Osteocyte (in vitro differentiated cells): ENCODE data around the gene LRRC2. TPM values are rescaled to one million over a fixed set of nuclear protein-coding genes. Genes with fewer than 3 reads are reported as not detected.
A peak's percentile ranks its signal among the peaks of the same experiment; 100 is the strongest.

ENCODE experiments used
- DNase-seq: peaks from one replicate; pipeline ENCODE4 v3.0.0; 2021; ENCODE audit warnings: mixed read lengths; ENCODE audit not compliant: unreplicated experiment; ENCODE audit errors: extremely low spot score
- H3K27ac Mint-ChIP-seq: one replicate; pipeline ENCODE4 v1.8.0; 2021; ENCODE audit warnings: mild to moderate bottlenecking, mixed read lengths; ENCODE audit not compliant: unreplicated experiment
- H3K27me3 Mint-ChIP-seq: one replicate; pipeline ENCODE4 v1.8.0; 2021; ENCODE audit warnings: mixed read lengths; ENCODE audit not compliant: unreplicated experiment
- H3K36me3 Mint-ChIP-seq: one replicate; pipeline ENCODE4 v1.8.0; 2021; ENCODE audit warnings: mixed read lengths; ENCODE audit not compliant: unreplicated experiment
- H3K4me1 Mint-ChIP-seq: one replicate; pipeline ENCODE4 v1.8.0; 2021; ENCODE audit warnings: mixed read lengths; ENCODE audit not compliant: unreplicated experiment
- H3K4me3 Mint-ChIP-seq: one replicate; pipeline ENCODE4 v1.8.0; 2021; ENCODE audit warnings: mild to moderate bottlenecking, moderate library complexity, mixed read lengths; ENCODE audit not compliant: unreplicated experiment
- H3K9me3 Mint-ChIP-seq: one replicate; pipeline ENCODE4 v1.8.0; 2021; ENCODE audit warnings: mixed read lengths; ENCODE audit not compliant: unreplicated experiment
- long read RNA-seq: library from polyadenylated mRNA; unstranded; transcript quantifications from one replicate; pipeline ENCODE4 v2.0.0, GENCODE V29; 2021
- total RNA-seq: library from RNA; stranded (reverse); gene quantifications from 2 replicates; pipeline ENCODE4 v1.2.1, GENCODE V29; 2021
- TF ChIP-seq, protein P1 (sequence below): fragments of 200-600 bp; sonication (generic); IDR thresholded peaks from 2 replicates; pipeline ENCODE4 v1.5.0; 2021; ENCODE audit warnings: antibody characterized with exemption, mild to moderate bottlenecking, moderate library complexity

The LRRC2 gene
- total RNA-seq, result 1.2 and 1.5 TPM in 2 replicates
- long read RNA-seq, full-length matches to known transcripts, result 9 of 11 reads
- long read RNA-seq, partial matches to known transcripts, result 0 of 11 reads
- long read RNA-seq, other reads (novel, unspliced or antisense), result 2 of 11 reads

DNA sequence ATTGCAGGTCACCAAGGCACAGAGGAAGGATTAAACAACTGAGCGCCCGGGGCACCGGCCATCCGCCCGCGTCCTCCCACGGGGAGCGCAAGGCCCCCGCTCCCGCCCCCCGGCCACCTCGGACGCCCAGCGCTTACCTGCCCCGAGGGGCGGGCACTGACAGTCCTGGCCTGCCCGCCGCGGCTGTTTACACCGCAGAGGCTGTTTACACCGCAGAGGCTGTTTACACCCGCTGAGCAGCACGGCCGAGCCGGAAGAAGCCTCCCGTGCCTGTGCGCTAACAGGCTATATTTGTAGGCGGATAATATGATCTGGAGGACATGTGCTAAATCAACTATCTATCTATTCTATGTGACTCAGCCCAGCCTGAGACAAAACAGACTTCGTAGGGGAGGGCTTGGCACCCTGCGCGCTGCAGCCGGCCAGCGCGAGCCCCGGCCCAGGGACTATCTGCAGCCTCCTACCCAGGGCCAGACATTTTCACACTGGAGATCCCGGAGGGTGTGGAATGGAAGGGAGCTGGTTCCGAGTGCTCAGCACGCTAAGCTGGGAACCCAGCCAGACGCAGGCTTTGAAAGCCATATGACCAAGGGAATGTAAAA lies at the start of gene LRRC2:
Gene LRRC2, minus strand, starts transcription at position 263 of the 602 bp plus-strand sequence. CDS start 14,711 bp downstream, outside the sequence.
- H3K27me3 Mint-ChIP-seq, result no peaks in the 10 kb centered on the region
- TF ChIP-seq, protein P1, sequence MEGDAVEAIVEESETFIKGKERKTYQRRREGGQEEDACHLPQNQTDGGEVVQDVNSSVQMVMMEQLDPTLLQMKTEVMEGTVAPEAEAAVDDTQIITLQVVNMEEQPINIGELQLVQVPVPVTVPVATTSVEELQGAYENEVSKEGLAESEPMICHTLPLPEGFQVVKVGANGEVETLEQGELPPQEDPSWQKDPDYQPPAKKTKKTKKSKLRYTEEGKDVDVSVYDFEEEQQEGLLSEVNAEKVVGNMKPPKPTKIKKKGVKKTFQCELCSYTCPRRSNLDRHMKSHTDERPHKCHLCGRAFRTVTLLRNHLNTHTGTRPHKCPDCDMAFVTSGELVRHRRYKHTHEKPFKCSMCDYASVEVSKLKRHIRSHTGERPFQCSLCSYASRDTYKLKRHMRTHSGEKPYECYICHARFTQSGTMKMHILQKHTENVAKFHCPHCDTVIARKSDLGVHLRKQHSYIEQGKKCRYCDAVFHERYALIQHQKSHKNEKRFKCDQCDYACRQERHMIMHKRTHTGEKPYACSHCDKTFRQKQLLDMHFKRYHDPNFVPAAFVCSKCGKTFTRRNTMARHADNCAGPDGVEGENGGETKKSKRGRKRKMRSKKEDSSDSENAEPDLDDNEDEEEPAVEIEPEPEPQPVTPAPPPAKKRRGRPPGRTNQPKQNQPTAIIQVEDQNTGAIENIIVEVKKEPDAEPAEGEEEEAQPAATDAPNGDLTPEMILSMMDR, result no peak
- peak within 1 kb of the TSS; percentile 68 for H3K27ac Mint-ChIP-seq
- DNase-seq, result peak; percentile 84
- peaks cover 1% of the 10 kb centered on the region for H3K36me3 Mint-ChIP-seq
- no peaks in the 10 kb centered on the region for H3K9me3 Mint-ChIP-seq
- peak within 1 kb of the TSS; percentile 80 for H3K4me3 Mint-ChIP-seq
- H3K4me1 Mint-ChIP-seq, result peaks cover 22% of the 10 kb centered on the region

- H3K27me3 Mint-ChIP-seq, result peaks cover 37% of the 10 kb centered on the region
- H3K9me3 Mint-ChIP-seq, result no peaks in the 10 kb centered on the region
- no peak overlapping the region for H3K27ac Mint-ChIP-seq
- DNase-seq, result peak; percentile 73
- peaks cover 3% of the 10 kb centered on the region for H3K4me1 Mint-ChIP-seq
- H3K36me3 Mint-ChIP-seq, result no peaks in the 10 kb centered on the region
- H3K4me3 Mint-ChIP-seq, result no peak overlapping the region
- TF ChIP-seq, protein P1, result no peak
These were observed 49.1 kb upstream of the LRRC2 start for GRCh38 chr3:46615050-46615775.

DNA sequence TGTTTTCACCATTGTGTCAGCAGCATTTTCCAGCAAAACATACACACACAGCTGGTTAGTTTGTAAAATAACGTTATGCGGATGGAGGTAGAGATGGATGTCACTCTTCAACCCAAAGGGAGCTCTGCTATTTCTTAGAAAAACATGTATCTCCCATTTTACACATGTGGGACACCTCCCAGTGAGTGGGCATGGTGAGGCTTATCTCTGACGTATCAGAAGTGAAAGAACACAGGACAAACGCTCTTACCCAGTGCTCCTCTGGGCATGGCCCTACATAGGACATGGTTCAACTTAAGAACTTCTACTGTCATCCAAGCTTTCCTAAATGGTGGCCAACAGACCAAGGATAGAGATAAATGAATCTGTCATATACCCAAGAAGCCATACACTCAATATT lies 48.3 kb upstream of the LRRC2 start:
- H3K27me3 Mint-ChIP-seq, result peaks cover 33% of the 10 kb centered on the region
- peaks cover 5% of the 10 kb centered on the region for H3K4me1 Mint-ChIP-seq
- DNase-seq, result no peak
- H3K4me3 Mint-ChIP-seq, result no peak overlapping the region
- no peak overlapping the region for H3K27ac Mint-ChIP-seq
- H3K36me3 Mint-ChIP-seq, result no peaks in the 10 kb centered on the region
- TF ChIP-seq, protein P1, result no peak
- no peaks in the 10 kb centered on the region for H3K9me3 Mint-ChIP-seq

DNA sequence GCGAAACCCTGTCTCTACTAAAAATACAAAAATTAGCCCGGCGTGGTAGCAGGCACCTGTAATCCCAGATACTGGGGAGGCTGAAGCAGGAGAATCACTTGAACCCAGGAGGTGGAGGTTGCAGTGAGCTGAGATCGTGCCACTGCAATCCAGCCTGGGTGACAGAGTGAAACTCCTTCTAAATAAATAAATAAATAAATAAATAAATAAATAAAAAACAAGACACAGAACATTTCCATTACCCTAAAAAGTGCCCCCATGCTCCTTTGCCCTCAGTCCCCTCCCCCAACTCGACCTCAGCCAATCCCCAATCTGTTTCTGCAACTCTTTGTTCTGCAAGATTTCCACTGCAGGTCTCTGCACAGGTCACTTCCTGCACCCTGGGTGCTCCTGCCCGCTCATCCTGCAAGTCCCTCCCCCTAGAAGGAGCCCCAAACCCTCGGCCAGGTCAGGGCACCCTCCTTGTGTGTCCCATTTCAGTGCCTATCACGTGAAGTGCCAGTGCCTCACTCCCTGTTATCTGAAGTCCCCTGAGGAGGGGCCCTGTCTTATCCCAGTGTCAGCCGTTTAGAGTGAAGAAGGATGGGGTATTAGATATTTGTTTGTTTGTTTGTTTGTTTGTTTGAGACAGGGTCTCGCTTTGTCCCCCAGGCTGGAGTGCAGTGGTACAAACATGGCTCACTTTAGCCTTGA lies 47.4 kb upstream of the LRRC2 start:
- TF ChIP-seq, protein P1, result no peak
- Mint-ChIP-seq H3K27me3 (peaks cover 27% of the 10 kb centered on the region), H3K4me1 (peaks cover 11% of the 10 kb centered on the region), H3K4me3 (no peak overlapping the region), H3K9me3 (no peaks in the 10 kb centered on the region), H3K36me3 (no peaks in the 10 kb centered on the region), H3K27ac (no peak overlapping the region)
- DNase-seq, result peak; percentile 60

DNA sequence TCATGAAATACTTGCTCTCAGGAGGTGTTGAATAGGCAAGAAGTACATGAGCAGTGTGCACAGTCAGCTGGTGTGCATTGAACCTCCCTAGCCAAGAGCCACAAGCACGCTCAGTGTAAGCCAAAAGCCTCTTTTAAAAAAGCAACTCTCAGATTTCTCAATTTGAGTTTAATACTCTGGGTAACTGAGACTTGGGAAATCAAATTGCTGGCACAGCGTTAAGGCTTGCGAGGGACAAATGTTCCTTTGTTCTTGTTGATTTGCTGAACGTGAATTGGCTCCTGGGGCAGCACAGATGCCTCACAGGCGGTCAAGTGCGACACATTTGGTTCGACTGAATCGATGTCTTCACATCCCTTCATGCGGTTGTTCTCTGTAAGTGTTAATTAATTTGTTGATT lies 46.2 kb upstream of the LRRC2 start, which contains the start of gene FAM240A:
Gene FAM240A, plus strand, starts transcription at position 202 of the 400 bp plus-strand sequence. Its CDS starts 159 bp downstream, at position 361.
- Mint-ChIP-seq H3K9me3 (no peaks in the 10 kb centered on the region), H3K4me1 (peaks cover 11% of the 10 kb centered on the region), H3K27me3 (peaks cover 27% of the 10 kb centered on the region), H3K4me3 (no peak within 1 kb of the TSS), H3K27ac (no peak within 1 kb of the TSS), H3K36me3 (no peaks in the 10 kb centered on the region)
- peak; percentile 27 for DNase-seq
- TF ChIP-seq, protein P1, result no peak
